GM12878 (cell line): ENCODE measurements around the gene RPUSD3.
"Not testable (repeated sequence)": the region's sequence is repeated elsewhere in the genome, so short reads cannot be mapped to it uniquely, and the experiment has no call there.

Experiments
- CTCF ChIP-seq, 3 experiments: IDR thresholded peaks in 2 of 3; conservative IDR thresholded peaks in 1 of 3; 2 replicates each; pipeline ENCODE4 v1.5.1; 2011; ENCODE audit warnings: low read depth in 3 of 3, low read length in 3 of 3, mild to moderate bottlenecking in 3 of 3, control low read depth in 2 of 3, moderate library complexity in 2 of 3, inconsistent platforms in 1 of 3, mixed read lengths in 1 of 3; ENCODE audit not compliant: control insufficient read depth in 2 of 3, insufficient read depth in 1 of 3; ENCODE audit errors: extremely low read depth in 1 of 3
- POLR2A ChIP-seq: IDR thresholded peaks from 2 replicates; pipeline ENCODE4 v1.6.1; 2011; ENCODE audit warnings: low read depth, mild to moderate bottlenecking, low read length
- SP1 ChIP-seq: IDR thresholded peaks from one replicate; pipeline ENCODE4 v1.6.1; 2011; ENCODE audit warnings: low read depth, low read length

GRCh38 chr3:9865125-9865637 is 21.4 kb upstream of the RPUSD3 start:
- not testable (repeated sequence) for TF ChIP-seq POLR2A; CTCF (IDR thresholded peaks at IDR 0.05 in 2 of 3, conservative IDR thresholded peaks at IDR 0.05 in 1 of 3; ENCODE audit: control insufficient read depth in 2 of 3, extremely low read depth in 1 of 3, insufficient read depth in 1 of 3, low read depth in 3 of 3, low read length in 3 of 3); SP1
